ENCODE measurements around the gene WSCD1.

DNA sequence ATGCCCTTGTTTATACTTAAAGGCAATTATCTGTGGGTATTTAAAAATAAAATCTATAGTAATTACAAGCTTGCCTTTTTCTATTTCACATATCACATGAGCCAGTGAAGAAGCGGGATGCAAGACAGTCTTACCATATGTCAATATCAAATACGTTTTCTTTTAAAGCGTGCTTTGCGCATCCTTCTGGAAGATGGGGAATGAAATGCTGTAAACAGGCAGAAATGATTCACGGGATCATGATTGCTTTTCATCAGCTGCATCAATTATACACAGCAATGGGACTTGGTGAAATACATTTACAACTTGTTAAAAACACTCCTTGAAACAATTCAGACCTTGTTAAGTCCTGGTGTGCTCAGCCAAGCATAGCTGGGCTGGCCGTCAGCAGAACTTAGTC, 72.5 kb downstream of the WSCD1 start:
- TF ChIP-seq EZH2 (IDR thresholded peaks at IDR 0.05; ENCODE audit: borderline replicate concordance, low read depth, low read length, poor library complexity, severe bottlenecking), result no peak
- no peak for TF ChIP-seq CTCF (conservative IDR thresholded peaks at IDR 0.05; ENCODE audit: low read depth, low read length)
